ENCODE measurements around the gene ITLN2.
"Not testable (repeated sequence)": the region's sequence is repeated elsewhere in the genome, so short reads cannot be mapped to it uniquely, and the experiment has no call there.

The ITLN2 gene

DNA sequence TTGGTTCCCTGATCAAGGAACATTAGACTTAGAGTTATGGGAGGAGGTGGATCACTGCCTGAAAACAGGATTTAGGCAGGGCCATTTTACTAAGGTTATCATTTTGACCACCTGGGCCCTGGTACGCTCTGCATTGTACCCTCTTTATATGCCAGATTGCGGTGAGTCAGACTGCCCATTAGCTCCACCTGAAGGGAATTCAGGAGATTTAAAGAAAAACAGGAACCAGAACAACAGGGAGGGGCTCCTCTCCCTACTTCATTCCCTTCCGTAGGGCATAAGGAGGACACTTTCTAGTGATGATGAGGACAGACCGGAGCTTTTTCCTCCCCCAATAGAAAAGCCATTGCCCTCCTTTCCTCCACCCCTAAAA lies 49.0 kb downstream of the ITLN2 start:
- DNase-seq (ENCODE audit: low read depth), result peak; percentile 33

GRCh38 chr1:160904783-160905616 lies 49.6 kb downstream of the ITLN2 start:
- DNase-seq (ENCODE audit: low read depth), result peak; percentile 98

- DNase-seq (ENCODE audit: low read depth), result peak; percentile 31
Observed at GRCh38 chr1:160902251-160902650, 52.4 kb downstream of the ITLN2 start.

GRCh38 chr1:160901768-160902167 lies 52.8 kb downstream of the ITLN2 start:
- no peak for DNase-seq (ENCODE audit: low read depth)

- DNase-seq (ENCODE audit: low read depth), result not testable (repeated sequence)
Observed at GRCh38 chr1:160900683-160901082, 53.9 kb downstream of the ITLN2 start.
